MCF 10A (cell line): ENCODE results near the gene DNMT3L. TPM values are rescaled to one million over a fixed set of nuclear protein-coding genes. Genes with fewer than 3 reads are reported as not detected.

ENCODE experiments used
- Bru-seq: library from RNA; stranded (reverse); fragments of 400-500 nt; gene quantifications from one replicate; lab custom pipeline; 2021; lab: Mats Ljungman, UMichigan
- BruChase-seq, 2 experiments: library from RNA; stranded (reverse); fragments of 400-500 nt; gene quantifications; one replicate each; lab custom pipeline; 2021; lab: Mats Ljungman, UMichigan
- BruUV-seq: library from RNA; stranded (reverse); fragments of 400-500 nt; replicated peaks from 2 replicates; lab custom pipeline; 2021; lab: Mats Ljungman, UMichigan
- CTCF ChIA-PET: fragments of 300-600 bp; sonication (Branson Sonifier 250); formaldehyde crosslinking; extraction: SDS; loops from one replicate; lab custom pipeline; 2021; ENCODE audit warnings: antibody characterized with exemption, inconsistent platforms; lab: Yijun Ruan, JAX
- POLR2A ChIA-PET: fragments of 300-600, 350-650 bp; sonication (Branson Sonifier 250); formaldehyde crosslinking; extraction: SDS; loops from one replicate; lab custom pipeline; 2020; ENCODE audit warnings: antibody characterized with exemption, inconsistent platforms; lab: Yijun Ruan, JAX
- DNase-seq: peaks from one replicate; pipeline ENCODE4 v3.0.0-alpha.2; 2018; ENCODE audit not compliant: unreplicated experiment
- H3K27ac Mint-ChIP-seq: one replicate; pipeline ENCODE4 v1.8.0; 2022; ENCODE audit warnings: mild to moderate bottlenecking, low read depth, mixed read lengths; ENCODE audit not compliant: unreplicated experiment
- H3K27me3 Mint-ChIP-seq: one replicate; pipeline ENCODE4 v1.8.0; 2022; ENCODE audit warnings: mixed read lengths; ENCODE audit not compliant: insufficient read depth, unreplicated experiment
- H3K36me3 Mint-ChIP-seq: one replicate; pipeline ENCODE4 v1.8.0; 2022; ENCODE audit warnings: mild to moderate bottlenecking, moderate library complexity, mixed read lengths; ENCODE audit not compliant: insufficient read depth, unreplicated experiment
- H3K4me1 Mint-ChIP-seq: one replicate; pipeline ENCODE4 v1.8.0; 2022; ENCODE audit warnings: mixed read lengths; ENCODE audit not compliant: insufficient read depth, unreplicated experiment
- H3K4me3 Mint-ChIP-seq: one replicate; pipeline ENCODE4 v1.8.0; 2022; ENCODE audit warnings: mild to moderate bottlenecking, moderate library complexity, mixed read lengths; ENCODE audit not compliant: unreplicated experiment
- H3K9me3 Mint-ChIP-seq: one replicate; pipeline ENCODE4 v1.8.0; 2022; ENCODE audit warnings: mixed read lengths; ENCODE audit not compliant: unreplicated experiment
- intact Hi-C: fragments of 100-400 bp; cut with micrococcal nuclease; formaldehyde crosslinking; loops from 2 replicates; pipeline ENCODE4 v1.14.1; 2022
- long read RNA-seq: library from polyadenylated mRNA; stranded (forward); transcript quantifications from one replicate; pipeline ENCODE4 v2.0.0, GENCODE V29; 2022
- total RNA-seq: library from RNA; stranded (reverse); gene quantifications from 2 replicates; pipeline ENCODE4 v1.2.3, GENCODE V29; 2022
- TF ChIP-seq, protein P1 (sequence below): fragments of 200-600 bp; IDR thresholded peaks from one replicate; pipeline ENCODE4 v1.8.0; 2022; ENCODE audit warnings: antibody characterized with exemption, mild to moderate bottlenecking; ENCODE audit not compliant: unreplicated experiment

The DNMT3L gene
- not detected in 2 replicates for total RNA-seq
- Bru-seq, nascent RNA = not detected
- not detected for BruChase-seq, experiment 1, labeled RNA remaining after a 6-hour chase
- not detected for BruChase-seq, experiment 2, labeled RNA remaining after a 2-hour chase
- long read RNA-seq = 0 reads

DNA sequence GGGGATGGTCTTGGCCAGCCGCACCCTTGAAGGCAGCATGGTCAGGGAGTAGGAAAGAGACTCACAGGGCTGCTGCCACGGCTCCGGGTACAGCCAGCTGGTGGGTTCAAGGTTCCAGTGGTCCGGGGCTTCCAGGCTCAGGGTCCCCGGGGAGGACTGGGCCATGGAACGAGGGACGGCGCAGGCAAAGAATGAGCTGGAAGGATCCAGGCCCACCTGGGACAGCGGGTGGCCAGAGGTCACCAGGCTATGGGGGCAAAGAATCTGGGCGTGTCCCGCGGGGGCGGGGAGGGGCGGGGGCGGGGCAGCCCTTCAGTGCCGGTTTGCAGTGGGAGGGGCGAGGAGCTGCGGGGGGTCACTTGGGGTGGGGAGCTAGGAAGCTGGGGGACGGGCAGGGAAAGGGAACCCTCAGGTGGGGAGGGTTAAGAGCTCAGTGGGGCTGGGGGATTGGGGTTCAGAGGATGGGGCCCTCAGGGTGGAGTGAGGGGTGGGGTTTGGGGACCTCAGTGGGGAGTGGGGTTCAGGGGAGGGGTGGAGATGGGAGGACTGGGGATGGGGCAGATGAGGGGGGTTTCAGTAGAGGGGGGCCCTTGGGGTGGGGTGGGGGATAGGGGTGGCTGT lies at the start of gene DNMT3L:
DNMT3L (minus strand) TSS at position 223 of the 621 bp plus-strand sequence. CDS start 638 bp downstream, outside the sequence.
- POLR2A ChIA-PET = no interaction called here
- TF ChIP-seq, protein P1, sequence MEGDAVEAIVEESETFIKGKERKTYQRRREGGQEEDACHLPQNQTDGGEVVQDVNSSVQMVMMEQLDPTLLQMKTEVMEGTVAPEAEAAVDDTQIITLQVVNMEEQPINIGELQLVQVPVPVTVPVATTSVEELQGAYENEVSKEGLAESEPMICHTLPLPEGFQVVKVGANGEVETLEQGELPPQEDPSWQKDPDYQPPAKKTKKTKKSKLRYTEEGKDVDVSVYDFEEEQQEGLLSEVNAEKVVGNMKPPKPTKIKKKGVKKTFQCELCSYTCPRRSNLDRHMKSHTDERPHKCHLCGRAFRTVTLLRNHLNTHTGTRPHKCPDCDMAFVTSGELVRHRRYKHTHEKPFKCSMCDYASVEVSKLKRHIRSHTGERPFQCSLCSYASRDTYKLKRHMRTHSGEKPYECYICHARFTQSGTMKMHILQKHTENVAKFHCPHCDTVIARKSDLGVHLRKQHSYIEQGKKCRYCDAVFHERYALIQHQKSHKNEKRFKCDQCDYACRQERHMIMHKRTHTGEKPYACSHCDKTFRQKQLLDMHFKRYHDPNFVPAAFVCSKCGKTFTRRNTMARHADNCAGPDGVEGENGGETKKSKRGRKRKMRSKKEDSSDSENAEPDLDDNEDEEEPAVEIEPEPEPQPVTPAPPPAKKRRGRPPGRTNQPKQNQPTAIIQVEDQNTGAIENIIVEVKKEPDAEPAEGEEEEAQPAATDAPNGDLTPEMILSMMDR = no peak

DNA sequence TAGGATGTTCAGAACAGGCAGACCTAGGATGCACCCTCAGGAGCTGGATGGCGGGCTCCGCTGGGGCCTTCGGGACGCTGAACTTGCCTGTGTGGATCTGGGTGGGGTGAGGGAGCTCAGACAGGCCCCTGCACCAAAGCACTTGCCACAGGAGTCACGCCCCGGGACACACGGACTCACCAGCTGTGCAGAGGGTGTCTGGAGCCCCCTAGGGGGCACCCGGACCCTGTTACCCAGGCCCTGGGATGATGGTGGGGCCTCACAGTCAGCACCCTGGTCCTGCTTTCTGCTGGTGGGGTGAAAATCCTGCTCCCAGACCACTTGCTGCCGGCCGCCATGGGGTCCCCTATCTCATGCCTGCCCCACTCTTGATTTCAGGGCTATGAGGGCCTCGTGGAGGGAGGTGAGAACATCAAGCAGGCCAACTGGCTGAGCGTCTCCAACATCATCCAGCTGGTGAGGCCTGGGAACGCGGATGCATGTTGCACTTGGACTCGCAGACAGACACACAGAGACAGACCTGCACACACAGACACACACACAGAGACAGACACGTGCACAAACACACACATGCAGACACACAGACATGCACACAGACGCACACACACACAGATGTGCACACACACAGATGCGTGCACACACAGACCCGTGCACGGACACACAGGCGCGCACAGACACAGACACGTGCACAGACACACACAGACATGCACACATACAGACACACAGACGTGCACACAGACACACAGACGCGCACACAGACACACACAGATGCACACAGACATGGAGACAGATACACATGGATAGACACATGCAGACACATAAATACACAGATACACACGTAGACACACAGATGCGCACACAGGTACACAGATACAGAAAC lies 49.2 kb upstream of the DNMT3L start:
- H3K9me3 Mint-ChIP-seq = no peaks in the 10 kb centered on the region

More for the DNA sequence above, at the start of gene DNMT3L:
- Mint-ChIP-seq H3K27ac (no peak within 1 kb of the TSS), H3K27me3 (peaks cover 28% of the 10 kb centered on the region), H3K9me3 (no peaks in the 10 kb centered on the region), H3K4me3 (no peak within 1 kb of the TSS), H3K4me1 (peaks cover 10% of the 10 kb centered on the region), H3K36me3 (no peaks in the 10 kb centered on the region)
- no peak for DNase-seq
- intact Hi-C loops = no loop called here
- CTCF ChIA-PET = no interaction called here
- BruUV-seq = no TSS peak

DNA sequence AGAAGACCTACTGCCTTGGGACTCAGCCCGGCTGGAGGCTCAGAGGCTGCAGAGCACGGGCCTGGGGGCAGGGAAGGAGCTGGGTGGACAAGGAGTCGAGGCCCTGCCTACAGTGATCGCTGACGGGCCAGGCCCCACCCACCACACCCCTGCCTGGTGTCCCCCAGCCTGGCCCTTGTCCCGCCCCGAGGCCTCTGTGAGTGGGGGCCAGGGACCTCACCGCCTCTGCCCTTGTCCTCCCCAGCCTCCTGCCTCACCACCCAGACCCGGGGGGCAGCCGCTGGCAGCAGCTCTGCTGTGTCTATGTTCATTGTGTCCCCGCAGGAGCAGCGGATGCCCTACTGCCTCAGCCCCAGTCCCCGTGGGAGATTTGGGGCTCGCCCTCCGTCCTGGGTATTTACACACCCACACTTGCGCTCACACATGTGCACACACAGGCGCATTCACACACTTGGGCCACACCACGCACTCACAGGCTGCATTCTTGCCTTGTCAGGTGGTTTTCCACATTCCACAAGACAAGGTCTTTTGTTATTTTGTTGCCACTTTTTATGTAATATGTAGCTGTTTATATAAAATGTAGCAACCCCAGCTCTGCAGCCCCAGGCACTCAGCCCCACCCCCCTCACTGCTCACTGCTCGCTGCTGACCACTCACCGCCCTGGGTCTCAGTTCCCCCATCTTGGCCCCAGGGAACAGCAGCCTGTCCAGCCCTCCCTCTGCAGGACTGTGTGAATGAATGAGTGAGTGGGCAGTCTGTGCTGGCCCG lies 45.4 kb upstream of the DNMT3L start:
- H3K4me1 Mint-ChIP-seq = peaks cover 3% of the 10 kb centered on the region
- no peak overlapping the region for H3K27ac Mint-ChIP-seq
- H3K4me3 Mint-ChIP-seq = no peak overlapping the region
- no peaks in the 10 kb centered on the region for H3K27me3 Mint-ChIP-seq
- BruUV-seq = no TSS peak
- no peaks in the 10 kb centered on the region for H3K9me3 Mint-ChIP-seq
- TF ChIP-seq, protein P1 = no peak
- peaks cover 12% of the 10 kb centered on the region for H3K36me3 Mint-ChIP-seq
- DNase-seq = no peak
- intact Hi-C loops = no loop called here
- CTCF ChIA-PET = interaction anchor here (0.6 kb wide), 1 partner anchor 16 kb away, joined by 3 read pairs; no protein-coding TSS in a partner anchor
- POLR2A ChIA-PET = no interaction called here

More for the DNA sequence above, 49.2 kb upstream of the DNMT3L start:
- no TSS peak for BruUV-seq
- CTCF ChIA-PET = no interaction called here
- H3K27me3 Mint-ChIP-seq = no peaks in the 10 kb centered on the region
- H3K4me1 Mint-ChIP-seq = no peaks in the 10 kb centered on the region
- POLR2A ChIA-PET = no interaction called here
- no peak for DNase-seq
- H3K36me3 Mint-ChIP-seq = peaks cover 13% of the 10 kb centered on the region
- H3K4me3 Mint-ChIP-seq = no peak overlapping the region
- no peak overlapping the region for H3K27ac Mint-ChIP-seq
- intact Hi-C loops = no loop called here
- TF ChIP-seq, protein P1 = no peak
